ENCODE data around the gene TRABD.

TRABD gene

DNA sequence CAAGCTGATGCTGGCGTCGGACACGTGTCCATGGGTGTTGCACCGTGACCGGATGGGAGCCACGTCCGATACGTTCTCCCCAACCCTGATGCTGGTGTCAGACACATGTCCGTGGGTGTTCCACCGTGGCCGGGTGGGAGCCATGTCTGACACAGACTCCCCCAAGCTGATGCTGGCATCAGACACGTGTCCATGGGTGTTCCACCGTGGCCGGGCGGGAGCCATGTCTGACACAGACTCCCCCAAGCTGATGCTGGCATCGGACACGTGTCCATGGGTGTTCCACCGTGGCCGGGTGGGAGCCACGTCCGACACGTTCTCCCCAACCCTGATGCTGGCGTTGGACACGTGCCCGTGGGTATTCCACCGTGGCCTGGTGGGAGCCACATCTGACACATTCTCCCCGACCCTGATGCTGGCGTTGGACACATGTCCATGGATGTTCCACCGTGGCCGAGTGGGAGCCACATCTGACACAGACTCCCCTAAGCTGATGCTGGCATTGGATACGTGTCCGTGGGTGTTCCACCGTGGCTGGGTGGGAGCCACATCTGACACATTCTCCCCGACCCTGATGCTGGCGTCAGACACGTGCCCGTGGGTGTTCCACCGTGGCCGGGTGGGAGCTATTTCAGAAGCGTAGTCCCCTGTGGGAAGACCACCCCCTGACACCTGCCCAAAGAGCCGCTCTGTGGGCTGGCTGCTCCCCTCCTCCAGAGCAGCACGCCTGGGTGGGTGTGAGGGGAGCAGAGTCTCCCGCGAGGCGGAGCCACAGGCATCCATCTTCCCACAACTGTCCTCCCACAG is 35.1 kb downstream of the TRABD start:
- DNase-seq, result no peak

DNA sequence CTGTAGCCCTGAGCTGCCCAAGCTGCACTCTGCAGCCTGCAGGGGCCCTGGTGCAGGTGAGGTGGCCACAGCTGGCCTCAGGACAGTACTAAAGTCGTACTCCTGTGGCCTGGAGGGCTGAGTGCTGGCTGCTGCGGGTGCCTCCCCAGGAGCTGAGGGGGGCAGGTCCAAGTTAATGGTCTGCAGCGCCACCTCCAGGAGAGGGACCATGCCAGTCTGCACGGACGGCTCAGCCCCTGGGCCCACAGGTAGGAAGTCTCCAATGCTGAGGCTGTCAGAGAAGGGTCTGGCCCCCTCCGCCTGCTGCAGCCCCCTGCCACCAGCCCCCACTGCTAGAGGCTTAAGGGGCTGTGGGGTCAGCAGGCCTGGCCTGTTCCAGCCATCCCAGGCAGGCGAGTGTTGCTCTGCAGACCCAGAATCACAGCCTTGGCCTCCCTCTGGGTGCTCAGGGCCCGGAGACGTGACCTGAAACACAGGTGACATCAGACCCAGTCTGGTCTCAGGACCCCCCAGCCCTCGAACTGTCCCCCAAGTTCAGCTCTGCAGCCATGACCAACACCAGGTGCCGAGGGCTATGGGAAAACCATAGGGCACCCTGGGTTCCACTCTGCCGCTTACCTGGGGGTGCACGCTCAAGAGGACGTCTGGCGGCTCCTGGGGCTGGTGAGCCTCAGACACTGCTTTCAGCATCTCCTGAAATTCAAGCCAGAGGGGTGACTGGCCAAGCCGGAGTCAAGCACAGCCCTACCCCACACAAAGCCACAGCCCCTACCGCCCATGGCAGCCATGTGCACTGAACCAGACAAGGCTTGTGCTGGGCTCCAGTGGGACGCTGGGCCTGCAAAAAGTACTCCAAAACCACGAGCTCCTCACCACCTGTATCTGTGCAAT is 35.9 kb downstream of the TRABD start:
- no peak for DNase-seq

DNA sequence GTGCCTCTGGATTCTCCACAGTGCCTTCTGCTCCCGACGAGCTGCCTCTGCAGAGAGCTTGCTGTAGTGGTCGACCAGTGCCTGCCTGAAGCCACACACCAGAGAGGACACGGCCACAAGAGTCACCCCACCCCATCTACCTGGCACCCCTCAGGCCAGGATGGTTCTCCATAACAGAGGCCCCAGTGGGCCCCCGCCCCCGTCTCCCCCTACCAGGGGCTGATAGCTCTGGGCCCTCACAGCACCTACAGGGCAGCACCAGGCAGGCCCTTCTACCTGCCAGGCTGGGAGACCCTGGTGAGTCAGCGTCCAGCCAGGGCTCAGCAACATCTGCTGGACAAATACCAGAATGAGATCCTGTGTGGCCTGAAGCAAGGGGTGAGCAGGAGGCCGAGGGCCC is 36.8 kb downstream of the TRABD start:
- no peak for DNase-seq

DNA sequence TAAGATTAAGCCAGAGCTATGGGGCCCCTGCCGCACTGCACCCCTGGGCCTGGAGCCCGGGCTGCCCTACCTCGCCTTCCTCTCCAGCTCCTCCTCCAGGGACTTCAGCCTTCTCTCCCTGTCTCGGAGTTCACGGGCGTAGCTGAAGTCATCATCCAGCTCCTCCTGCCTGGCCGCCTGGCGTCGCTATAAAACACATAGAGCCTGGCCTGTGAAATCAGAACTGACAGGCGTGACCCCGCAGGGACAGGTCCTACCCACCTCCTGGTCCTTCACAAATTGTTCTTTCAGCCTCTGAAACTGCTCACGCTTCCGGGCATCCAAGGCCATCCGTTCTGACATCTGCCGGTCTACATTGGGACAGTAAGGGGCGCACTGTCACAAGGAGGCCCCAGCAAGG is 38.4 kb downstream of the TRABD start:
- DNase-seq, result no peak

DNA sequence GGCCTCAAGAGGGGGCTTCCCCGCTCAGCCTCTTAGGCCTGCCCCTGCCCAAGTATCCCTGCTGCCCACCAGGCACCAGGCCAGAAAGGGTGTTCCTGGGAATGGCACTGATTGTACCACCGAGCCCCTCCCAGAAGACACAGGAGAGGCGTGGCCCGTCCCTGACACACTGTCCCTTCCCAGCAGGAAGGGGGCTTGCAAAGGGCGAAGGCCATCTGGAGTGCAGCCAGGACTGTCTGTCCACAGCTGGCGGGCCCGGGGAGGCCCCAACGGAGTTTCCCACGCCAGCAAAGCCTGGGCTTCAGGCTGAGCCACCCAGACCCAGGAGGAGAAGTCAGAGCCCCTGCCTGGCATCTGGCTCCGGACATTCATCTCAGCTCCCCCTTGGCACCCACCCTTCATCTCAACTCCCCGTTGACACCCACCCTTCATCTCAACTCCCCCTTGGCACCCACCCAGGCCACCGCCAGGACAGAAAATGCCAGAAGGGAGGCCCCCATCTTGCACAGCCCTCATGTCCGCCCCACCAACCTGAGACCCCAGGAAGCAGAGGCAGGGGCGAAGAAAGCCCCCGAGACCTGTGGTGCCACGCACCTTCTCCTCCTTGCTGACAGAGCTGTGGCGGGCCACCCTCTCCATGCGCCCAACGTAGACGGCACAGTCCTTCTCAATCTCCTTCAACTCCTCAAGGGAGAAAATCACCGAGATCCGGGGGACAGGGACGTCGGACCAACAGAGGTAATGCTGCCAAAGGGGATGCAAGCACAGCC is 39.7 kb downstream of the TRABD start:
- no peak for DNase-seq

DNA sequence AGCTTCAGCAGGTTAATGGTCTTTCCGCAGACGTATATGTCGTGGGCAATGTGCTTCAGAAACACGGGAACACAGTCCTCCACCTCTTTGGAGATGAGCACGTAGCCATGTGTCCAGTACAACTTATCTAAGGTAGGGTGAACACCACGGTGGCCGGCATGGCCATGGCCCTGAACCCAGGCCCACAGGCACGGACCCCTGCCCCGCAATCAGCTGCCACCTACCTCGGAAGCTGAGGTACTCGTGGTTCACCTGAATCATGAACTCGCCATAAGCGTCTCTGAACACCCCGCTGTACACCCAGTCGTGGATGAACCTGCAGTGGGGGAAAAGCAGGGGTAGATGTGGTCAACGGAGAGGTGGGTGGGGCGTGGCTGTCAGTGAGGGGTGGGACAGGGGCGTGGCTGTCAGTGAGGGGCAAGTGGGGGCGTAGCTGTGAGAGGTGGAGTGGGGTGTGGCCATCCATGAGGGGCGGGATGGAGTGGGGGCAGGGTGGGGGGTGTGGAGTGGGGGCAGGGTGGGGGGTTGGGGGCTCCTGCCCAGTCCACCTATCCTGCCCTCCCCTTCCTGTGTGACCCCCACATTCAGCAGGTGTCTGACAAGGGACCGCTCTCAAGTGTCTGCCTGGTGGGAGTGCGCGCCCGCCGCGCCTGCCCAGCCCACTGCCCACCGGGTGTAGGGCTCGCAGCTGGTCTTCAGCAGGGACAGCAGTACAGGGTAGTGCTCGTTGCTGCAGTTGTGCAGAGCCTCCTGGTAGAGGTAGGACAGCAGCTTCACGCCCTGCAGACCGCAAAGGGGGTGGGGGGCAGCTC is 40.6 kb downstream of the TRABD start:
- DNase-seq, result no peak

DNA sequence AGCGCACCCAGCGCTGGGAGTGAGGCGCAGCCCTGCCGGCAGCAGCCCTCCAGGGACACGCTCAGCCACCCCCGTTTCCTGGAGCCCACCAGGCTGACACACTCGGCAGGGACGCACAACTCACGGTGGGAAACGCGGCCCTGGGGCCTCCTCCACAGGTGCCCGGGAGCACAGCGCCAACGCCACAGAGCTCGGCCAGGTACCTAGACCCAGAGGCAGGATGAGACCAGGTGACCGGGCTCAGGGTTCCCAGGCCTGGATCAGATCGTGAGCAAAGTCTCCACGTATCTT is 41.1 kb downstream of the TRABD start:
- no peak for DNase-seq

DNA sequence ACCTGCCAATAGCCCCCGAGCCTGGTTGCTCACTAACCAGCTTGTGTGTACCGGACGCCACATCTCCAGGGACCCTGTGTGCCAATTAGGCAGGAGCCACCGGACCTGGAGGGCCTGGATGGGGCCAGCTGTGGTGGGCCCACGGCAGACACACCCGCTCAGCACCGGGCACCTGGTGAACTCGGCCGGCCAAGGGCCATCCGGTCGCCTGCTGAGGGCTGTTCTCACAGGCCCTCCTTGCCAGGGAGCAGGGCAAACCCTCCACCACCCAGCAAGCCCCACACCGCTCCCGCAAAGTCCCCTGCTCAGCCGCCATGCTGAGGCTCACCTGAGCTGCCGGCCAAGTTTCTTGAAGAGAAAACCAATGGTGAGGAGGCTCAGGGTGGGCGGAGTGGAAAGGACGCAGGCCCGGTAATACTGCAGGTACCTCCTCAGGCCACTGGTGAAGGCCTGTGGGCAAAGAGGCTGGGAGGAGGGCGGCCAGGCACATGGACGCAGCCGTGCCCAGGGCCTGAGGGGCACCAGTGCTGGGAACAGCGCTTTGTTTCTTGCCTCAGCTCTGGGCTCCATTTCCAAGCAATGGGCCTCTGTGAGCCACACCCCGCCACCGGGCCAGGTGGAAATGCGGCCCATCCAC is 42.0 kb downstream of the TRABD start:
- DNase-seq, result no peak

DNA sequence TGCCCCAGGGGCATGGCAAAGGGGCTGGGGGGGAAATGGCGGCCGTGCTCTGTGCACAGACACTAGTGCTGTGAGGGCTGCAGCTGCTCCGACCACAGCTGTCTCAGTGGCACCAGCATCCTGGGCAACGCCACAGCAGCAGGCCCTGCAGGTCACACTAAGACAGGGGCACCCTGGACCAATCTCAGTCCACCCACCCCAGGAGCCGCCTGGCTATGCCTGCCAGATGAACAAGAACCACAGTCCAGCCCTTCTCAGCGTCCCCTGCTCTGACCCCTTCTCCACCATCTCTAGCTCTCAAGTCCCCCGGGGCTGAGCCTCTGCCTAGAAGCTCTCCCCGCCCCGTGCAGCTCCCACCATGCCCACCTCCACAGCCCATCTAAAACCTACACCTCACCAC is 42.7 kb downstream of the TRABD start:
- no peak for DNase-seq

DNA sequence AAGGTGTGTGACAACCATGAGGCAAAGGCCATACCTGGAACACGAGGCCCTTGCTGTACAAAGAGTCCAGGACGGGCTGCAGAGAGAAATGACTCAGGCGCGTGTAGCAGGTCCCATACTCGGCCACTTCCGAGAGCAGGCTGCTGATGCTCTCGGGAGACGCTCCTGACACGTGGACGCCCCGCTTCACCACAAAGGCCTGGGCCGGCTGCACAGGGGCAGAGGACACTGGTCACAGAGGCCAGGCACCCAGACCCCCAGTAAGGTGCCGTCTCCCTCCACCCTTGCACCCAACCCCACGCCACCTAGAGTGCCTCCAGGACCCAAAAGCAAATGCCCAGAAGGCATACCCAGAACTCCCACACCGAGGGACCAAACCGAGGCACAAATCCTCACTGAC is 43.7 kb downstream of the TRABD start:
- no peak for DNase-seq

DNA sequence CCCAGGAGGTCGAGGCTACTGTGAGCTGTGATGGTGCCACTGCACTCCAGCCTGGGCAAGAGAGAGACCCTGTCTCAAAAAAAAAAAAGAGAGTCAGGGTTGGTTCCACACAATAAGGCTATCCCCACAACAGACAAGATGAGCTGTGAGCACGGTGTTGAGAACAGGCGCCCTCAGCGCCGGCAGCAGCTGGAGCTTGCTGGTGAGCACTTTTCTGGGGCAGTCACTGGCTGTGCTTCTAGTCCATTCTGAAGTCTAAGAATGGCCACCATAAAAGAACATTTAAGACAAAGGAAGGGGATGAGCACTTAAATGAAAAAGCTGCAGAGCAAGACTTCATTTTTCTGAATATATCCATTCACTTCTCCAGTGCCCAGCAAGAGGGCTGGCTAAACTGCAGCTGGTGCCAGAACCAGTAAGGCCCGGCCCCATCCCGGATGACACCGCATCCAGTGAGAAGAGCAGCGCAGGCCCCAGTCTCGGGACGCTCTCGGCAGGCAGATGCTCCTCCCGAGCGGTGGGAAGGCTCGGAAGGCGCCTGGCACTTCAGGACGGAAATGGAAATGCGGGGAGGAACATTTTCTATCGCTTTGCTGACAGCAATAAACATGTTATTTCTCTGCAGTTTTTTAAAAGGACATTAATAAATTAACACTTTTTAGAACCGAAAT is 46.9 kb downstream of the TRABD start:
- no peak for DNase-seq

DNA sequence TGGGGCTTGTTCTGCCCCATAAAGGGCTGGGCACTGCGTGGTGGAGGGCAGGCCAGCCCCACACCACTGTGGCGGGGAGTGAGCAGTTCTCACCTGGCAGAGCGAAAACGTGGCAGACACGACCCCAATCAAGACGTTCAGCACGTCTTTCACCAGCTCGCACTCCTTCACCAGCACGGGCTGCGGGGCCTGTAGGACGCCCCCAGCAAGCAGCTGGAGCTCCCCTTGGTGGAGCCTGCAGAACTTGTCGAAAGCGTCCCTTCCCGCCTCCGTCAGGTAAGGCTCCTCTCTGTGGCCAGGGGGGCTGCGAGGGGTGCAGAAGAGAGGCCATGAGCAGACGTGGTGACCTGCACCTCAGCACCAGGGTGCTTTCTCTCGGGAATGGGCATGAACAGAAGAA is 47.5 kb downstream of the TRABD start:
- DNase-seq, result no peak

DNA sequence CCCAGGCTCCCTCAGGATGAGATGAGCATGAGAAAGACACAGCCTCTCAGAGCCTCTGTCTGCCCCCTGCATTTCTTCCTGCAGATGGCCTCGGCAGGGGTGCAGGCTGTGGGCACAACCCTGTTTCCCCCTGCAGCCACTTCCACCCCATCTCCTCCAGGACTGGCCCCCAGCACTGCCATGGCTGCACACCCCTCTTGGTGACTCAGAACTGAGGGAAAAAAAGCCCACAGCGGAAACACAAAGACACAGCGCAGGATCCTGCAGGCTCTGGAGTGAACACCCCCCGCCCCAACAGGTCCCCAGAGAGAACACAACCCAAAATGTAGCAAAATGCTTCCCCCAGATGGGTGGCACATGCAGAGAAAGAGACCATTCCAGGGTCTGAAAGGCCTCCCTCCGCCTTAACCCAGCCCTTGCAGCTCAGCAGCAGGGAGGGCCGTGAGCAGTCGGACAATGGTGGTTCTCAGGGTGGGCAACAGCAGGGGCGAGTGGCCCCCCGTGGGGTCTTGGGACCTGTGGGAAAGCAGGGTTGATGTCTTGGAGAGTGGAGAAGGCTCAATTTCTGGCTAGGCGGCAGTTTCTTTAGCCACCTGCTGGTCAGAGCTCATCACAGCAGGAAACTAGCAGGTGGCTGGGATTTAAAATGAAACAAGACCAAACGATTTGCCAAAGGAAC is 51.2 kb downstream of the TRABD start:
- no peak for DNase-seq

DNA sequence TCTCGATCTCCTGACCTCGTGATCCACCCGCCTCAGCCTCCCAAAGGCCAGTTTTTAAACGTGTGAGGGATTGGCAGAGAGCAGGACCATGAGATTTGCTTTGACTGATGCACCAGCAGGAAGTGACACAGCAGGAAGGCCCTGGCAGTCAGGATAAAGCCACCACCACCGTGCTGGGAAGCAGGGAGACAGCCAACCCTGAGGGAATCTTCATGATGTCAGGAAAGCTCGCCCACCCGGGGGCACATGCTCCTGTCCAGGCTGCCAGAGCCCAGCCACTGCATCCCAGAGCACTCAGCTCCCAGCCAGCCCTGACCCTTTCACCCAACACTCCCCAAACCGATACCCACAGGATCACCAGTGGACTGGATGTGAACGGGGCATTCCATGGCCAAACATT is 53.0 kb downstream of the TRABD start:
- no peak for DNase-seq

DNA sequence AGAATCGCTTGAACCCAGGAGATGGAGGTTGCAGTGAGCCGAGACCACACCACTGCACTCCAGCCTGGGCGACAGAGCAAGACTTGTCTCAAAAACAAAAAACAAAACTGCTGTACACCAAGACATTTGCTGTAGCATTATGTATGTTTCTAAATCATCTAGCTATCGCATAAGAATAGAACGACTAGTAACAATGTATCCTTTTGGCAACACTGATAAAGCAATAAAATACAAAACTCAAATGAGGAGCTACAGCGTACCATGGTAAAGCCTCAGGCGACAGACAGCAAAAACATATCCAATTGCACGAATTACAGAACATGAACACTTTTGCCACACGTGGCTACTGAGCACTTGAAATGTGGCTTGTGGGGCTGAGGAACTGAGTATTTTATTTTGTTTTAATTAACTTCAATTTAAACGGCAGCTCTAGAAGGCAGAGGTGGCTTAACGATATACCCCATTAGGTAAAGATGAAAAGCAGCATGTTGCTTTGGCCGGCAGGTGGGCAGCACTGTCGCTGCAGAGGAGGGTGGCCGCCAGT is 56.8 kb downstream of the TRABD start:
- no peak for DNase-seq

DNA sequence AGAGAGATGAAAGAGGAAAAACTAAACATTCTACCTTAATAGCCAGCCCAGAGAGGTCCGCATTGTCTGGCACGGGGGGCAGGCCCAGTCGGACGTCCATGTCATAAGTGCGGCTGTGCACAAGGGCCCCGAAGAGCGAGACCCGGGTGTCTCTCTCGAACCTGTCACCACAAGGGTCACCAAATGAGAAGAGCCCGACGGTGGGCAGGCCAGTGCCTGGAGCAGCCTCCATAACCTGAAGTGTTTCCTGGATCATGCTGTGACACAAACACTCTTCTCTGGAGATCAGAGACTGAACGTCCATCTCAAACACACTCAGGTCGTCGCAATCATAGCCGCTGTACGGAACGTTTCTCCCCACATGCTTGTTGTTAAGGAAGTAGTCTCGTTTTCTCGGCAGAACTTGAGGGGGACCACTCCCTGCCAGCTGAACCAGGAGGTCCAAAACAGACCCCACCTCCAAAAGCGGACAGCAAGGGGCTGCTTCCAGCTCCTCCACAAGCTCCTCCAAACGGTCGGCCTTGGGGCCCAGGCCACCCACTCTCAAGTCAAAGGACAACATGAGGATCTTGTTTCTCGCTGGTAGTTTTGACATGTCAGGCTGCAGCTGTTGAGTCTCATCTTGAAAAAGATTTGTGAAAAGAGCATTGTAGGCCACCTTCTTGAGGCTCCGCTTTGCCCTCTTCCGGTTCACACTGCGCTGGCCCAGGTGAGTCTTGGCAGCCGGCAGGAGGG is 58.1 kb downstream of the TRABD start:
- no peak for DNase-seq

DNA sequence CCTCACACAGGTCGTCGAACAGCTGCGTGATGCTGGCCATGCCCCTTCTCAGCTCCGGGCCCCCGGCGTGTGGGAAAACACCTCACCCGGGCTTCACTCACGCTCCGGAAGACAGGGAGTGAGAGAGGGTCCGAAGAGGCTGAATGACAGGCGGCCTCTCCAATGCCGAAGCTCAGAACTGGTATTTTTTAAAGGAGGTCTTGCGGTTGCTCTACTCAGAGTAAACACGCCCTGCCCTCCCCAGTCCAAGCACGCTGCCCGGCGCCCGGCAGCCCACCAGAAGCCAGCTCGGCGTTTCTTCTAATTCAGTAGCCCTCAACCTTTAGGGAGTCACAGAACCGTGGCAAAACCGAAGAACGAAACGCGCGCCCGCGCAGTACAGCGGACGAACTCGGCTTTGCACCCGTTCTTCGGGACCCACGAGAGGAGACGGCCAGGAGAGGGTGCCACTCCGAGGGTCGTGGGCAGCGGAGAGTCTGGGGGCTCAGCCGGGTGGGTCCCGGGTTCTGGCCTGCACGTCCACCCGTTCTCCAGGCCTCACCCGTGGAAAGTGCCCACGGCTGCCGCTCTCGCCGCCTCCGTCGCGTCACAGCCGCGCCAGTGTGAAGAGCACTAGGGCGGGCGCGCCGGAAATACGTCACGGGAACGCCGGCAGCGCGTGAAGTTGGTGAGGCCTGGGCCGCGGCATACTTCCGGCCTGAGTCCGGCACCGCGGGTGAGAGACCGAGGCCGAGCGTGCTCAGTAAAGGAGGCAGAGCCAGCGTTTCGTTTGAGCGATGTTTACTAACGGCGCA is 58.9 kb downstream of the TRABD start, which contains the start of gene TUBGCP6:
Gene TUBGCP6 (minus strand): TSS at position 604 of the 794 bp plus-strand sequence. CDS start 564 bp downstream, at position 40.
- DNase-seq, result peak; percentile 91 to 92

DNA sequence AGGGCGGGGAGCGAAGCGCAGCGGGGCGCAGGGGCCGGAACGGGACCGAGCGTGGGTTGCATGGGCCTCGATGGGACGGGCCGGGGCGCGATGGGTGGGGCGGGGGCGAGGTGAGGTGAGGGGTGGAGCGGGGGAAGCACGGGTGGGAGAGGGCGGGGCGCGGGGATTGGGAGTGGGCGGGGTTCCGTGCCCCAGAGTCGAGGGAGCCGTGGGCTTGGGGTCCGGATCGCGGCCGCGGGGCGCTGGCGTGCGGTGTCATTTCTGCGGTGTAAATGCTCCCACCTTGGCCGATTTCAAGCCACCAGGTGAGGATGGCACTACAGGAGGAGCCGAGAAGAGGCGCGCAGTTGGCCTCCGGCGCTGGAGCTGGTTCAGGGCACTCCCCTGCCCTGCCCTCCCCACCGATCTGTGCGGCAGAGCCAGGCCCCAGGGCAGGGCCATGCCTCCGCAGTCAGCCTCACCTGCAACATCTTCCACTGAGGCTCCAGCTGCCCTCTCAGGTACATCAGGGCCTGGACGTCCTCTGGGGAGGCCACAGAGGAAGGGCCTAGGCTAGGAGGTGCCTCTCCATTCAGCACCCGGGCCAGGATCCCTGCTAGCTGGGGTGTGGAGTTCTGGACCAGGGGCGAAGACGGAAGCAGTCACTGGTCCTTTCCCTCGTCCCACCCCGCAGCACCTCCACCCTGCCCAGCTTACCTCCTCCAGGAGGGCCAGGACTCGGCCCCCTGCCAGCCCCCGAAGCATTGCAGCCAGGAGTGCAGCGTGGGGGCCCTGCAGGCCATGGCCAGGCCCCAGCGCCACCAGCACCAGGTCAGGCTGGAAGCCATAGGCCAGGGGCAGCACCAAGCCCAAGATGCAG is 59.7 kb downstream of the TRABD start:
- no peak for DNase-seq
